Upper lobe of right lung (tissue), 1 donor: ENCODE results near the gene NCOA5. TPM values are rescaled to one million over a fixed set of nuclear protein-coding genes. Genes with fewer than 3 reads are reported as not detected.
A peak's percentile ranks its signal among the peaks of the same experiment; 100 is the strongest.

Source experiments
- ATAC-seq: fragments of 200-7000 bp; cut with Tn5 transposase; one replicate; pipeline ENCODE4 v1.9.1; 2020; ENCODE audit warnings: mild to moderate bottlenecking, moderate library complexity
- DNase-seq: peaks from one replicate; pipeline ENCODE4 v3.0.0-alpha.2; 2020
- H3K27ac ChIP-seq: fragments of 200-600 bp; one replicate; pipeline ENCODE4 v1.8.0; 2022
- H3K27me3 ChIP-seq: fragments of 200-600 bp; one replicate; pipeline ENCODE4 v1.8.0; 2022; ENCODE audit warnings: mild to moderate bottlenecking
- H3K36me3 ChIP-seq: fragments of 200-600 bp; one replicate; pipeline ENCODE4 v1.8.0; 2022
- H3K4me1 ChIP-seq: fragments of 200-600 bp; one replicate; pipeline ENCODE4 v1.8.0; 2022
- H3K4me3 ChIP-seq: fragments of 200-600 bp; one replicate; pipeline ENCODE4 v1.8.0; 2022; ENCODE audit warnings: mild to moderate bottlenecking
- H3K9me3 ChIP-seq: fragments of 200-600 bp; one replicate; pipeline ENCODE4 v1.8.0; 2022
- CTCF ChIP-seq: fragments of 200-600 bp; IDR thresholded peaks from one replicate; pipeline ENCODE4 v1.8.0; 2022; ENCODE audit warnings: antibody characterized with exemption
- intact Hi-C: fragments of 100-400 bp; cut with DNase I; formaldehyde crosslinking; loops from one replicate; pipeline ENCODE4 v1.11.0; 2022
- total RNA-seq: library from RNA; stranded (reverse); fragmentation: NEBNext Ultra II Directional; extraction: Animal tissue kit (Norgen Biotek cat#: 25700); gene quantifications from one replicate; pipeline ENCODE4 v1.2.1, GENCODE V29; 2021
- donor health status: DM: no; HTN: yes; CAD: no; lungs with severe emphysema.

The NCOA5 gene
- total RNA-seq, 1 donor from 2014 or later, result 28.7 TPM

- intact Hi-C loops, result no loop called here
- H3K27me3 ChIP-seq, result peaks cover 55% of the 10 kb centered on the region
- no peak overlapping the region for H3K27ac ChIP-seq
- H3K4me1 ChIP-seq, result peaks cover 7% of the 10 kb centered on the region
- peak overlapping the region; percentile 44 for H3K4me3 ChIP-seq
- ATAC-seq, result peak; percentile 55
- H3K9me3 ChIP-seq, result no peaks in the 10 kb centered on the region
- no peaks in the 10 kb centered on the region for H3K36me3 ChIP-seq
- TF ChIP-seq CTCF, result no peak
- DNase-seq, result peak; percentile 70
These were observed 68.1 kb downstream of the NCOA5 start for GRCh38 chr20:46021361-46022359.

- DNase-seq, result no peak
- H3K36me3 ChIP-seq, result no peaks in the 10 kb centered on the region
- no peak for ATAC-seq
- no peaks in the 10 kb centered on the region for H3K9me3 ChIP-seq
- no peak overlapping the region for H3K27ac ChIP-seq
- H3K4me3 ChIP-seq, result no peak overlapping the region
- intact Hi-C loops, result no loop called here
- peaks cover 44% of the 10 kb centered on the region for H3K27me3 ChIP-seq
- no peak for TF ChIP-seq CTCF
- H3K4me1 ChIP-seq, result peaks cover 7% of the 10 kb centered on the region
These were observed 69.2 kb downstream of the NCOA5 start for GRCh38 chr20:46020555-46020954.

- Histone ChIP-seq H3K4me1 (peaks cover 13% of the 10 kb centered on the region), H3K9me3 (no peaks in the 10 kb centered on the region), H3K27me3 (peaks cover 45% of the 10 kb centered on the region), H3K36me3 (no peaks in the 10 kb centered on the region), H3K4me3 (no peak overlapping the region), H3K27ac (no peak overlapping the region)
- no peak for TF ChIP-seq CTCF
- intact Hi-C loops, result no loop called here
- ATAC-seq (no peak), DNase-seq (no peak)
These were observed 71.2 kb downstream of the NCOA5 start for GRCh38 chr20:46018611-46019010.

GRCh38 chr20:46018112-46018511 is 71.7 kb downstream of the NCOA5 start:
- DNase-seq (no peak), ATAC-seq (no peak)
- Histone ChIP-seq H3K9me3 (no peaks in the 10 kb centered on the region), H3K4me3 (no peak overlapping the region), H3K4me1 (peaks cover 13% of the 10 kb centered on the region), H3K36me3 (no peaks in the 10 kb centered on the region), H3K27ac (no peak overlapping the region), H3K27me3 (peaks cover 50% of the 10 kb centered on the region)
- intact Hi-C loops, result no loop called here
- TF ChIP-seq CTCF, result no peak

- Histone ChIP-seq H3K27me3 (peaks cover 58% of the 10 kb centered on the region), H3K9me3 (no peaks in the 10 kb centered on the region), H3K36me3 (no peaks in the 10 kb centered on the region), H3K4me1 (peaks cover 10% of the 10 kb centered on the region), H3K4me3 (no peak overlapping the region), H3K27ac (no peak overlapping the region)
- DNase-seq (no peak), ATAC-seq (no peak)
- no peak for TF ChIP-seq CTCF
- intact Hi-C loops, result no loop called here
These were observed 72.5 kb downstream of the NCOA5 start for GRCh38 chr20:46017272-46017671.
